Prostate gland (tissue), 2 donors: ENCODE data around the gene GNRHR. TPM values are rescaled to one million over a fixed set of nuclear protein-coding genes. Genes with fewer than 3 reads are reported as not detected.

Source experiments
- DNase-seq: peaks from one replicate; pipeline ENCODE4 v3.0.0-alpha.2; 2019; ENCODE audit warnings: low spot score
- H3K27ac ChIP-seq, 2 donors: fragments of 200-600 bp; sonication (generic); 2 replicates each; pipeline ENCODE4 v1.5.1; 2017 to 2019
- H3K27me3 ChIP-seq: fragments of 200-600 bp; sonication (generic); replicated peaks from 2 replicates; pipeline ENCODE4 v1.5.1; 2019; ENCODE audit not compliant: insufficient read depth
- H3K36me3 ChIP-seq, 2 donors: fragments of 200-600 bp; sonication (generic); 1 replicate in 1 of 2; 2 replicates in 1 of 2; pipeline versions ENCODE4 v1.5.1 to v1.8.1; 2017 to 2019
- H3K4me1 ChIP-seq: fragments of 200-600 bp; sonication (generic); replicated peaks from 2 replicates; pipeline ENCODE4 v1.5.1; 2019
- H3K4me3 ChIP-seq, 2 donors: fragments of 200-600 bp; sonication (generic); 2 replicates each; pipeline ENCODE4 v1.5.1; 2017 to 2019
- H3K9me3 ChIP-seq: fragments of 200-600 bp; sonication (generic); 2 replicates; pipeline ENCODE4 v1.5.1; 2017
- POLR2A ChIP-seq: fragments of 450-650 bp; IDR thresholded peaks from one replicate; pipeline ENCODE4 v1.6.1; 2016; ENCODE audit warnings: antibody characterized with exemption, mild to moderate bottlenecking
- POLR2AphosphoS5 ChIP-seq: sonication (generic); formaldehyde crosslinking; IDR thresholded peaks from one replicate; pipeline ENCODE4 v1.6.1; 2017; ENCODE audit warnings: antibody characterized with exemption
- WGBS: methylation state at CpG from one replicate; pipeline ENCODE4 v1.1.5; 2018; 5-methylcytosine and 5-hydroxymethylcytosine counted together
- intact Hi-C: fragments of 100-400 bp; cut with DNase I; formaldehyde crosslinking; loops from one replicate; pipeline ENCODE4 v1.14.2; 2022
- total RNA-seq, 2 donors: library from RNA; depleted of rRNA; stranded (reverse); fragments of >200 nt; gene quantifications; one replicate each; pipeline ENCODE4 v1.1.0, GENCODE V29; 2016
- TF ChIP-seq, protein P1 (sequence below), 4 experiments: fragments of 200-600 bp in 2 of 4; fragments of 450-650 bp in 2 of 4; sonication (generic) in 2 of 4; IDR thresholded peaks; 1 replicate in 3 of 4; 2 replicates in 1 of 4; pipeline ENCODE4 v1.5.1; 2016 to 2019; ENCODE audit warnings: antibody characterized with exemption in 4 of 4, mild to moderate bottlenecking in 2 of 4, moderate library complexity in 2 of 4

Gene GNRHR
- total RNA-seq, 2 donors from 2014 or later, result not detected

DNA sequence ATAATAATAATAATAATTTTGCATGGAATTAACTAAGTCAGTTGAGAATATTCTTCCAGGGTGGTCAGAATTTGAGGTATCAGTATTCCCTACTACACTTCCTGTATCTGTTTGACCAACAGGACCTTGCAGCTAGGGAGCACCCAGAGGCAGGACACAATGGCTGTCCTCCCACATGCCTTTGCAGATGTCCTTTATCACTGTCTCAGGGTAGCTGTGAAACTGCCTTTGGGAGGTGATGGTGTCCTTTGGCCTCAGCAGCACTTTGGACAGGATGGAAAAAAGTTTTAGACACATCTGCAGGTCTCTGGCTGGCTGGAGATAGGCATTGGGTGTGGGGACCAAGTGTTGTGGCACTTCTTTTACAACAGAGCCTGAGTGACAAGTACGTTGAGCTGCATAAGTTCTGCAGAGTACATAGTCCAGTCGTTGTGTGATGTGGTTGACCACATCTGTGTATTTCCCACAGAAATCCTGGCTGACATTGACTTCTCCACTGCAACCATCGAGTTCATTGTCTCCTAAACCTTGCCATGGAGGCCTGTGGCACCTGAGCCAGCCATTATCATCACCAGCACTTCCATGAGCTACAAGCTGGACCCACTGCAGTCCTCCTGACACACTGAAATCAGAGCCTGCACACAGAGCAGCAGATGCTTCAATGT lies 34.1 kb downstream of the GNRHR start:
- Histone ChIP-seq H3K36me3 (no peaks in the 10 kb centered on the region), H3K9me3 (no peaks in the 10 kb centered on the region), H3K27me3 (no peaks in the 10 kb centered on the region), H3K27ac (no peak overlapping the region), H3K4me3 (no peak overlapping the region), H3K4me1 (no peaks in the 10 kb centered on the region)
- WGBS, result 95% methylated on average over 3 of the region's 3 CpGs
- no peak for DNase-seq
- intact Hi-C loops, result no loop called here
- TF ChIP-seq, protein P1, sequence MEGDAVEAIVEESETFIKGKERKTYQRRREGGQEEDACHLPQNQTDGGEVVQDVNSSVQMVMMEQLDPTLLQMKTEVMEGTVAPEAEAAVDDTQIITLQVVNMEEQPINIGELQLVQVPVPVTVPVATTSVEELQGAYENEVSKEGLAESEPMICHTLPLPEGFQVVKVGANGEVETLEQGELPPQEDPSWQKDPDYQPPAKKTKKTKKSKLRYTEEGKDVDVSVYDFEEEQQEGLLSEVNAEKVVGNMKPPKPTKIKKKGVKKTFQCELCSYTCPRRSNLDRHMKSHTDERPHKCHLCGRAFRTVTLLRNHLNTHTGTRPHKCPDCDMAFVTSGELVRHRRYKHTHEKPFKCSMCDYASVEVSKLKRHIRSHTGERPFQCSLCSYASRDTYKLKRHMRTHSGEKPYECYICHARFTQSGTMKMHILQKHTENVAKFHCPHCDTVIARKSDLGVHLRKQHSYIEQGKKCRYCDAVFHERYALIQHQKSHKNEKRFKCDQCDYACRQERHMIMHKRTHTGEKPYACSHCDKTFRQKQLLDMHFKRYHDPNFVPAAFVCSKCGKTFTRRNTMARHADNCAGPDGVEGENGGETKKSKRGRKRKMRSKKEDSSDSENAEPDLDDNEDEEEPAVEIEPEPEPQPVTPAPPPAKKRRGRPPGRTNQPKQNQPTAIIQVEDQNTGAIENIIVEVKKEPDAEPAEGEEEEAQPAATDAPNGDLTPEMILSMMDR (IDR thresholded peaks at IDR 0.05), result no peak
- TF ChIP-seq POLR2A (no peak), POLR2AphosphoS5 (no peak)

DNA sequence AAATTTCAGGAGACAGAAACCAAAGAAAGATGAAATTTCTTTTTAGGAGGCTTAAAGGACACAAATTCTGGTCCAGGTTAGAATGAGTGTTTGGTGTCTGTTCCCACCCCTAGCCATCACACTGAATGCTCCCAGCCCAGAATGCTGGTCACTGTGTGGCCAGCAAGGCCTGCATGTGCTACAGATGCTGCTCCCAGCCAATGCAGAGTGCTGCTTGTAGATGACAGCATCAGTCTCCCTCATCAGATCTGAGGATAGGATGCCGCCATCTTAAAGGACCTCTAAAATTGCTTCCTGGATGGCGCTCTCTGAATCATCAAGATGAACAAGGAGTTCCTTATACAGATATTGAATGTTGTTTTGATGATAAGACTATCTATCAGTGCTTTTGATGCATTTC lies 35.3 kb downstream of the GNRHR start:
- H3K36me3 ChIP-seq, result no peaks in the 10 kb centered on the region
- intact Hi-C loops, result no loop called here
- WGBS, result 97% methylated on average over 2 of the region's 2 CpGs
- H3K27me3 ChIP-seq, result no peaks in the 10 kb centered on the region
- TF ChIP-seq, protein P1 (IDR thresholded peaks at IDR 0.05), result no peak
- TF ChIP-seq POLR2A (no peak), POLR2AphosphoS5 (no peak)
- H3K27ac ChIP-seq, result no peak overlapping the region
- DNase-seq, result no peak
- no peaks in the 10 kb centered on the region for H3K4me1 ChIP-seq
- no peak overlapping the region for H3K4me3 ChIP-seq
- no peaks in the 10 kb centered on the region for H3K9me3 ChIP-seq

DNA sequence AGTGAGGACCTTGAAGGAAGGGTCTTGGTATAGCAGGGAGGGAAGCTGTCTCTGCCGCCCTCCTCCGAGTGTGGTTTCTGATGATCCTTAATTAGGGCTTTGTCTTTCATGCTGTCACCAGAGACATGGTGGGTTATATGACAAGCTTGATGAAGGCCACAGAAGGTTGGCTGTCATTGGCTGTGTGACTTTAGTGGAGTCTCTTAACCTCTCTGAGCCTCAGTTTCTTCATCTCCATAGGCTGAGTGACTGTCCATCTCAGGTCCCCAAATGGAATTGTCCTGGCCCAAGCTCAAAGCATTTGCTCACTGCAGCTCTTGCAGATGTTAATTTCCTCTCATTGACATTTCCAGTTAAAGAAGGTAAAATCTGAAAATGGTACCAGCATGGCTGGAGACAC lies 36.6 kb downstream of the GNRHR start:
- 92% methylated on average over 2 of the region's 2 CpGs for WGBS
- intact Hi-C loops, result no loop called here
- H3K4me3 ChIP-seq, result no peak overlapping the region

DNA sequence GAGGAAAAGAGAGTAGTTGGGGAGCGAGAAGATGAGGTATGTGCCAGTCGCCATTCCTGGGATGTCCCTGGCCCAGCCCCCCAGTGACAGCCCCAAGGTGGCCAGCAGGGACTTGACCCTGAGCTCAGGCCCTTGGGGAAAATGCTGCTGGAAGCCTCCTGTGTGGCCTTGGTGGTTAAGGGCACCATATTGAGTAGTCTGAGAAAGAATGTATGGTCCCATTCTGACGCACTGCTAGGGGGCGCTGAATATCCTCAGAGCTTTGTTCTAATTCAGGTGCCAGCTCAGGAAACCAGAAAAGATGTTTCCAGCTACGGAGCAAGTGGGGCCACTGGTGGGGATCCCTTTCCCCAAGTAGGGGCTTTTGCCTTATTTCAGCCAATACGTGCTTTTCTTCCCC lies 39.2 kb downstream of the GNRHR start:
- Histone ChIP-seq H3K36me3 (no peaks in the 10 kb centered on the region), H3K27ac (no peak overlapping the region), H3K9me3 (no peaks in the 10 kb centered on the region), H3K4me3 (no peak overlapping the region), H3K27me3 (no peaks in the 10 kb centered on the region), H3K4me1 (peaks cover 6% of the 10 kb centered on the region)
- no peak for DNase-seq
- no peak for TF ChIP-seq POLR2AphosphoS5
- TF ChIP-seq, protein P1 (IDR thresholded peaks at IDR 0.05), result no peak
- no peak for TF ChIP-seq POLR2A
- intact Hi-C loops, result no loop called here
- 97% methylated on average over 6 of the region's 6 CpGs for WGBS

More for the DNA sequence above, 36.6 kb downstream of the GNRHR start:
- TF ChIP-seq POLR2AphosphoS5 (no peak), POLR2A (no peak)
- TF ChIP-seq, protein P1 (IDR thresholded peaks at IDR 0.05), result no peak
- Histone ChIP-seq H3K27me3 (no peaks in the 10 kb centered on the region), H3K4me1 (peaks cover 4% of the 10 kb centered on the region), H3K27ac (no peak overlapping the region), H3K9me3 (no peaks in the 10 kb centered on the region), H3K36me3 (no peaks in the 10 kb centered on the region)
- no peak for DNase-seq

GRCh38 chr4:67714248-67714583 lies 40.0 kb downstream of the GNRHR start:
- intact Hi-C loops, result no loop called here
- H3K36me3 ChIP-seq, result no peaks in the 10 kb centered on the region
- H3K4me3 ChIP-seq, result no peak overlapping the region
- peaks cover 6% of the 10 kb centered on the region for H3K4me1 ChIP-seq
- no peak for DNase-seq
- TF ChIP-seq, protein P1 (IDR thresholded peaks at IDR 0.05), result no peak
- TF ChIP-seq POLR2A, result no peak
- TF ChIP-seq POLR2AphosphoS5, result no peak
- no peak overlapping the region for H3K27ac ChIP-seq
- no peaks in the 10 kb centered on the region for H3K27me3 ChIP-seq
- H3K9me3 ChIP-seq, result no peaks in the 10 kb centered on the region
- WGBS, result 96% methylated on average over 1 of the region's 1 CpG
